Measurements from ENCODE around the gene RUBCNL.

GRCh38 chr13:46383383-46383782, 3.7 kb downstream of the RUBCNL start:
- TF ChIP-seq, protein P1, sequence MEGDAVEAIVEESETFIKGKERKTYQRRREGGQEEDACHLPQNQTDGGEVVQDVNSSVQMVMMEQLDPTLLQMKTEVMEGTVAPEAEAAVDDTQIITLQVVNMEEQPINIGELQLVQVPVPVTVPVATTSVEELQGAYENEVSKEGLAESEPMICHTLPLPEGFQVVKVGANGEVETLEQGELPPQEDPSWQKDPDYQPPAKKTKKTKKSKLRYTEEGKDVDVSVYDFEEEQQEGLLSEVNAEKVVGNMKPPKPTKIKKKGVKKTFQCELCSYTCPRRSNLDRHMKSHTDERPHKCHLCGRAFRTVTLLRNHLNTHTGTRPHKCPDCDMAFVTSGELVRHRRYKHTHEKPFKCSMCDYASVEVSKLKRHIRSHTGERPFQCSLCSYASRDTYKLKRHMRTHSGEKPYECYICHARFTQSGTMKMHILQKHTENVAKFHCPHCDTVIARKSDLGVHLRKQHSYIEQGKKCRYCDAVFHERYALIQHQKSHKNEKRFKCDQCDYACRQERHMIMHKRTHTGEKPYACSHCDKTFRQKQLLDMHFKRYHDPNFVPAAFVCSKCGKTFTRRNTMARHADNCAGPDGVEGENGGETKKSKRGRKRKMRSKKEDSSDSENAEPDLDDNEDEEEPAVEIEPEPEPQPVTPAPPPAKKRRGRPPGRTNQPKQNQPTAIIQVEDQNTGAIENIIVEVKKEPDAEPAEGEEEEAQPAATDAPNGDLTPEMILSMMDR (IDR thresholded peaks at IDR 0.05 in 2 of 3, conservative IDR thresholded peaks at IDR 0.05 in 1 of 3; ENCODE audit: borderline replicate concordance in 1 of 3, insufficient read depth in 1 of 3, low read depth in 2 of 3, low read length in 2 of 3) = no peak
- TF ChIP-seq SP1 (IDR thresholded peaks at IDR 0.05; ENCODE audit: low read depth) (no peak), POLR2A (IDR thresholded peaks at IDR 0.05; ENCODE audit: borderline replicate concordance, extremely low read depth, insufficient read depth, insufficient read length) (no peak), CBX3 (IDR thresholded peaks at IDR 0.05; ENCODE audit: low read depth) (no peak), EZH2phosphoT487 (IDR thresholded peaks at IDR 0.05; ENCODE audit: borderline replicate concordance) (no peak), POLR2AphosphoS5 (IDR thresholded peaks at IDR 0.05; ENCODE audit: low read depth, low read length) (no peak), CEBPB (IDR thresholded peaks at IDR 0.05; ENCODE audit: low read depth) (no peak), ZBTB33 (IDR thresholded peaks at IDR 0.05; ENCODE audit: extremely low read depth, insufficient replicate concordance, low read length) (no peak), JUND (IDR thresholded peaks at IDR 0.05) (no peak), ZFX (IDR thresholded peaks at IDR 0.05) (no peak)
- TF ChIP-seq, protein P2, sequence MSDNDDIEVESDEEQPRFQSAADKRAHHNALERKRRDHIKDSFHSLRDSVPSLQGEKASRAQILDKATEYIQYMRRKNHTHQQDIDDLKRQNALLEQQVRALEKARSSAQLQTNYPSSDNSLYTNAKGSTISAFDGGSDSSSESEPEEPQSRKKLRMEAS (IDR thresholded peaks at IDR 0.05) = no peak
- TF ChIP-seq, protein P3, sequence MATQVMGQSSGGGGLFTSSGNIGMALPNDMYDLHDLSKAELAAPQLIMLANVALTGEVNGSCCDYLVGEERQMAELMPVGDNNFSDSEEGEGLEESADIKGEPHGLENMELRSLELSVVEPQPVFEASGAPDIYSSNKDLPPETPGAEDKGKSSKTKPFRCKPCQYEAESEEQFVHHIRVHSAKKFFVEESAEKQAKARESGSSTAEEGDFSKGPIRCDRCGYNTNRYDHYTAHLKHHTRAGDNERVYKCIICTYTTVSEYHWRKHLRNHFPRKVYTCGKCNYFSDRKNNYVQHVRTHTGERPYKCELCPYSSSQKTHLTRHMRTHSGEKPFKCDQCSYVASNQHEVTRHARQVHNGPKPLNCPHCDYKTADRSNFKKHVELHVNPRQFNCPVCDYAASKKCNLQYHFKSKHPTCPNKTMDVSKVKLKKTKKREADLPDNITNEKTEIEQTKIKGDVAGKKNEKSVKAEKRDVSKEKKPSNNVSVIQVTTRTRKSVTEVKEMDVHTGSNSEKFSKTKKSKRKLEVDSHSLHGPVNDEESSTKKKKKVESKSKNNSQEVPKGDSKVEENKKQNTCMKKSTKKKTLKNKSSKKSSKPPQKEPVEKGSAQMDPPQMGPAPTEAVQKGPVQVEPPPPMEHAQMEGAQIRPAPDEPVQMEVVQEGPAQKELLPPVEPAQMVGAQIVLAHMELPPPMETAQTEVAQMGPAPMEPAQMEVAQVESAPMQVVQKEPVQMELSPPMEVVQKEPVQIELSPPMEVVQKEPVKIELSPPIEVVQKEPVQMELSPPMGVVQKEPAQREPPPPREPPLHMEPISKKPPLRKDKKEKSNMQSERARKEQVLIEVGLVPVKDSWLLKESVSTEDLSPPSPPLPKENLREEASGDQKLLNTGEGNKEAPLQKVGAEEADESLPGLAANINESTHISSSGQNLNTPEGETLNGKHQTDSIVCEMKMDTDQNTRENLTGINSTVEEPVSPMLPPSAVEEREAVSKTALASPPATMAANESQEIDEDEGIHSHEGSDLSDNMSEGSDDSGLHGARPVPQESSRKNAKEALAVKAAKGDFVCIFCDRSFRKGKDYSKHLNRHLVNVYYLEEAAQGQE (IDR thresholded peaks at IDR 0.05; ENCODE audit: low read depth) = no peak
